Measurements from ENCODE around the gene MUC5B.
A peak's percentile ranks its signal among the peaks of the same experiment; 100 is the strongest.

Gene MUC5B

DNA sequence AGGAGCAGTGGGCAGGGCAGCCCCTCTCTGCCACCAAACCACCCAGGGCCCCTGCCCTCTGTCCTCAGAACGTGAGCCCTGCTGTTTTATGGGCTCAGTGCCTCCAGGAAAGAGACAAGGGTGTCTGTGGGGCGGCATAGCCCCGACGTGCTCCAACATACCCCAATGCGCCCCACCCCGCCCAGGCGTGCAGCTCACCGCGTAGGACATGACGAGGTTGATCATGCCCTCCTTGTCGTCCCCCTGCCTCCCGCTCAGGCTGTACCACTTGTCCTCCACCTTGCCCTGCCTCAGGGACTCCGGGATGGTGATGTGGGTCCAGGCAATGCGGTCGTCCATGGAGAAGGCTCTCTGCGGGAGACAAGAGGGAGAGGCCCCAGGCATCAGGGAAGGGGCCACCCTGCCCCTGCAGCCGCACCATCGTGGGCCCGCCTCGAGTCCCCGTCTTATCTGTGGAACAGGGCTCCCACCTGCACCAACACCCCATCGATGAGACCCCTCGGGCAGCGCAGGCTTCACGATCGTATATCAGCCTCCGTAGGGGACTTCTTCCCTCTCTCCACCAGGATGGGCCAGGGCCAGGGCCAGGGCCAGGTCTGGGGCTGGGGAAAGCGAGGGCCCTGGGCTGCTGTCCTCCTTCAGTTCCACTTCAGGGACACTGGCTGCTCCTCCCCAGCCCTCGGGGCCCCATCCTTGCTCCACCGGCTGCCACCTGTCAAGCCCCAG lies 65.7 kb downstream of the MUC5B start:
- no peak for DNase-seq

DNA sequence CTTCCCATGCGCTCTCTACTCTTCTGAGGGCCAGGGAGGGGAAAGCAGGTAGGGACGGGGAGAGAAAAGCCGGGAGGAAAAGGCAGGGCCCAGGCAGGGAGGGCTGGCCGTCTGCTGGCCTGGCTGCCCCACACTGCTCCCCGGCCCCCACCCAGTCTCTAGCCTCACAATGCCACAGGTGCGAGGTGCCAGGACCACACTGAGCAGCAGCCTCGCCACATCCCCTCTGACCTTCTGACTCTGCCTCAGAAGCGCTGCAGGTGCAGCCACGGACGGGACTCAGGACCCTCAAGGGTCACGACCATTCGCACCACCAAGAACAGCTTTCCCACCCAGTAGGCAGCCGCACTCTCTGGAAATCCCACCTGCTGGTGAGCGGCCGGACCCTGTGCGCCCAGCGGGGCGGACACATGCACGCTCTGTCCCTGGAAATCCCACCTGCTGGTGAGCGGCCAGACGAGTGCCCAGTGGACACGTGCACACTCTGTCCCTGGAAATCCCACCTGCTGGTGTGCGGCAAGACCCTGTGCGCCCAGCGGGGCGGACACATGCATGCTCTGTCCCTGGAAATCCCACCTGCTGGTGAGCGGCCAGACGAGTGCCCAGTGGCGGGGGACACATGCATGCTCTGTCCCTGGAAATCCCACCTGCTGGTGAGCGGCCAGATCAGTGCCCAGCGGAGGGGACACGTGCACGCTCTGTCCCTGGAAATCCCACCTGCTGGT lies 66.5 kb downstream of the MUC5B start:
- no peak for DNase-seq

DNA sequence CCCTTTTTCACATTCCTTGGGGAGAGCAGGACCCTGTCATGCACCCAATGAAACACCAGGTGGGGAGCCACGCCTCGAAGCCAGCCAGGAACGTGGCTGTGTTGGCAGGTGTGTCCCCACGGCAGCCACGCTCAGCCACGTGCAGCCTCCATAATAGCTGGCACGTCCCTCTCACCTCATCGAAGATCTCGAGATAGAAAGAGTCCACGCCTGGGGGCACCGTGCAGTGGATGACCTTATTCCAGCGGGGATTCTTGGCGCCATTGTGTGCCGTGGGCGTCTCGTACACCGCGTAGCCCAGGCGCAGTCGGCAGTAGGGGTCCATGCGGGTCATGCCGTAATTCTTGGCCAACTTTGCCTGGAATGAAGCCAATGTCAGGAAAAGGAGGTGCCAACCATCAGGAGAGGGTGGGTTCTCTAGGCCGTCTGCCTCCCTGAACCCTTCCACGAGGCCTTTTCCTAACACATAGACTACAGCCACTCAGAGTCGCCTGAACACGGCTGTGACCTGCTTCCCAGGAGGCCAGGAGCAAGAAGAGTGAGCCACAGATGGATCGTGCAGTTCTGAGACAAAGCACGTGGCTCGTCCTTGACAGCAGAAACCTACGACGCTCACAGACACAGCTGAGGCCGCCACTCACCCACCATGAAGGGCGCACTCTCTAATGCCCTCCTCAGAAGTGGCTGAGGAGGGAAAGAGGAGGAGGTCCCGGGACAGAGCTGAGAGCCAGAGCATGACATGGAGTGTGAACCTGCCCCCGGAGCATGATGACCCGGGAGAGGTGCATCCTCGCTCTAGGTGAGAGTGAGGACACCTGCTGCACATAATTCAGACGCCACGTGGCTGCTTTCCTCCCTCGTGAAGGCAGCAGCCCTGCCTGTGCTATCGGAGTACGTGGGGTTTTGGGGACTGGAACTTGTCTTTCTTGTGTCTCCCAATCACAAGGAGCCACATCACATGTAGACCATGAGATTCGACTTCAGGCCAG lies 67.5 kb downstream of the MUC5B start:
- DNase-seq = no peak

DNA sequence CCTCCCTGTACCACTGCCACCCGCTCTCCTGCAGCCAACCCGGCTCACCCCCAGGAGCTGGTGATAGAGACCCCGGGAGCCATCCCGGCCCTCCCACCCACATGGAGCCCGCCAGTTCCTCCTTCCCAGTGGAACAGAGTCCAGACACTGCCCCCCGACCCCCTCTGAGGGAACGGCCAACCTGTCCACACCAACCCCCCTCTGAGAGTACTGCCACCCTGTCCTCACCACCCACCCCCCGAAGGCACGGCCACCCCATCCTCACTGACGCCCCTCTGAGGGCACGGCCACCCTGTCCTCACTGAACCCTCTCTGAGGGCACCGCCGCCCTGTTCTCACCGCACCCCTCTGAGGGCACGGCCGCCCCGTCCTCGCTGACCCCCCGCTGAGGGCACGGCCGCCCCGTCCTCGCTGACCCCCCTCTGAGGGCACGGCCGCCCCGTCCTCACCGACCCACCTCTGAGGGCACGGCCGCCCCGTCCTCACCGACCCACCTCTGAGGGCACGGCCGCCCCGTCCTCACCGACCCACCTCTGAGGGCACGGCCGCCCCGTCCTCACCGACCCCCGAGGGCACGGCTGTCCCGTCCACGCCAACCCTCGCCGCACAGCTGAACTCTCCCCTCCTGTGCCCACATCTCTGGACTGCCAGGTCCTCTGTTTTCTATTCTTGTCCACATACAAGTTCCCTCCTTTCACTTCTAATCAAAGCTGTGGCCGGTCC lies 68.6 kb downstream of the MUC5B start:
- no peak for DNase-seq

DNA sequence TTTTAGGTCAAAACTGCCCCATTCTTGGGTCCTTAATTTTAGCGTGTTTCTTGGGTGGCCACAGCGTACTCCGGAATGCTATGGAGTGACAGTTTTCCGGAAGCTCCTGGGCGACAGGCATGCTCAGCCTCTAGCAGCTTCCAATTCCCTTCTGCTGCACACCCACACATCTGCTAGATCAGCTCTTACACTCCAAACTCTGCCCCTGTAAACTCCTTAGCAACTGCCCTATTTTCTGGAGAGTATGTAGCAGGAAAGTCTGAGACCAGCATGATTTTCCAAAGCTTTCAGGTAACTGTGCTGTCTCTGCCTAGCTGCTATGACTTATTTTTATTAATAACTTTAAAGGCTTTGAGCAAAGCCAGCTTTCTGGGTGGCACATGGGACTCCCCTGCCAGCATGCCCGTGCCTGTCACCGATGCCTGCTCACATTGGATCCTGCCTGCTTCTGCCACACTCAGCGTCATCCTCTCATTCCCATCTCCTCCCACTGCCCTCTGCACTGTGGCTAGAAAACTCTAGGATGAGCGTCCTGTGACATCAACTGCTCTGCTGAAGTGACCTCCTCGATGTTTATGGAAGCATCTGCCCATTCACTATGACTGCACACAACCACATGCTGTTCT lies 69.3 kb downstream of the MUC5B start:
- no peak for DNase-seq

DNA sequence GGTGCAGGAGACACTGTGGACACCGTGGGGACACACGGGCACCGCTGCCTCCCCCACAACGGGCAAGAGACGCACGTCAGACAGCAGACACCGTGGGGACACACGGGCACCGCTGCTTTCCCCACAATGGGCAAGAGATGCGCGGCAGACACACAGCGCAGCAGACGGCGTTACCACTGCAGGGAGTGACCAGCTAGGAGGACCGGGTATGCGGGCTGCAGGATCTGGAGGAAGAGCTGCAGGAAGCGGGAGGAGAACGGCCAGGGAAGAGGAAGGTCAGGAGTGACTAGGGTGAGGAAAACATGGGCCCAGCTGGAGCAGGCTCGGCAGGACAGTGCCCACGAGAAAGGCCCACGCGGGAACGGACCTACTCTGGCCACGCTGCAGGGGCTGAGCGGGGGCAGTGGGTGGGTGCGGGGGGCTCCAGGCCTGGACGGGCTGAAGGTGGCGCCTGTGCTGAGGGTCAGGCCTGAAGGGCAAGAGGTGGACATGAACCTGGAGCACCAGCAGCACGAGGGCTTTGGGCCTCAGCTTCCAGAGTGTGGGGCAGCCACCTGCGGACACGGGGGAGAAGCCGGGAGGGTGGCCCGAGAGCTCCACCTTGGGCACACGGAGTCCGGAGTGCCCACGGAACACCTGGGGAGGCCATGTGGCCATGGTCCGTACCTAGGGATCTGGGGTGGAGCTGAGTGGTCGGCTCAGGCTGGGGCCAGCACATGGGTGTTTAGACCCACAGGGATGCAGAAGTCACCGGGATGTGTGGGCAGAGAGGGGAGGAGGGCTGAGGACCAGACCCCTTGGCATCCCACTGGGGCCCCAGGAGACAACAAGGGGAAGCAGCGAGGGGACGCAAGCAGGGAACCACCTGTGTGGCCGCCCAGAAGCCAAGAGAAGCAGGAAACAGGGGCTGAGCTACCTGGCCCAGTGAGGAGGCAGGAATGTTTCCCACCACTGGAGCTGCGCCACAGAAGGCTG lies 70.1 kb downstream of the MUC5B start:
- no peak for DNase-seq

DNA sequence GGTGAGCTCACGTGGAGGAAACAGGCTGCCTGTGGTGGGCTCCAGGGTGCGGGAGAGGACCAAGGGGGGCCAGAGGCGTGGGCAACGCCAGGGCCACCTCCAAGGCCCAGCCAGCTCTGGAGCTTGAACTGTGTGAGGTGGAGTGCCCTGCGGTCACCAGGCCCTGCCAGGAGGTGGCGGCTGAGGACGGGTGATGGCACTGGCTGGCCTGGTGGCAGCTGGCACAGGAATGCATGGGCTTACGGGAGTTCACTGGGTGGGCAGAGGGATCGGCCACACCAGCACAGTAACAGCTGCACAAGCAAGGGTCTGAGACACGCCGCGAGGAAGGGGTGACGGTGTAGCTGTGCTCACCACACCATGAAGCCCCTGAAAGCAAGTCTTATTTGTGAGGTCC lies 70.8 kb downstream of the MUC5B start:
- DNase-seq = no peak

DNA sequence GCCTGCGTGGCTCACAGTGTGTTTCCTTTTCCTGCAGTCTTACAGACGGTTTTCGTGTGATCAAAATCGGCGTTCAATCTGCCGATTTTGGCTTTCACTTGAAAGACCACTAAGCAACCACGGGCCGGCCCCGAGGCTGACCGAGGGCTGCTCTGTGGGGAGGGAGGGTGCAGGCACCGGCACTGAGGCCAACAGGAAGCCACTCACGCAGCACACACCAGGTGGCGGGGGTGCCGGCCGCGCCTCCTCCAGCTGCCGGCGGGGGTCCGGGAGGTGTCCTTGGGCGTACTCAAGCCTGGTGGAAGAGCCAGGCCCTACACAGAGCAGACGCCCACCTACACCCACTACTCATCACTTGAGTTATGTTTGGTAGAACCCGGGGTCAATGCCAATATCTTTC lies 72.2 kb downstream of the MUC5B start:
- no peak for DNase-seq

DNA sequence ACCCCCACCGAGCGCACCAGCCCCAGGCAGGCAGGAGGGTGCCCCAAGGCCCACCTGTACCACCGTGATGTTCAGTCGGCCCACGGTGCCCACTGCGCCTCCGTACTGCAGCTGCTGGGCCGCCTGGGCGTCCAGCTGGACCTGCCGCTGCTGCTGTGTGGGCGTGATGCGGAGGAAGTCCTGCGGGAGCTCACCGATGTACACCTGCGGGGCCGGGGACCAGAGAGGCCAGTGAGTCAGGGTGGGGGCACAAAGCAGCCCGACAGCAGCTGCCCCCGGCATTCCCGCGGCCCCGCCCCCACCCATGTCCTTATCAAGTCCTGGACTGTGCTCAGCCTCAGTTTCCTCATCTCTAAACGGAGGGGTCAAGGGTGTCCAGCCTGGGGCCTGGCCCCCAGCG lies 72.7 kb downstream of the MUC5B start:
- no peak for DNase-seq

DNA sequence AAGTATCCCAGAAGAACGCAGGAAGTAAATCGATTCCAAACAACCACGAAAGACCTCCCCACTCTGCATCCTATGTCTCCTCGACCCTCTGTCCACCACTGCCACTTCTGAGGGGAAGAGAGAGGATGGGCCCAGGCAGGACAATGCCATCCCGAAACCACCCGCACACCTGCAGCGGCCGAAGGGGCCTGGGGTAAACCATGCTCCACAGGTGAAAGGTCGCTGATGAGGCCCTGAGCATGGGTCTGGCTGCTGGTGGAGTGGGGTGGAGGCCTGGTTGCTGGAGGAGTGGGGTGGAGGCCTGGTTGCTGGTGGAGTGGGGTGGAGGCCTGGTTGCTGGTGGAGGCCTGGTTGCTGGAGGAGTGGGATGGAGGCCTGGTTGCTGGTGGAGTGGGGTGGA lies 73.4 kb downstream of the MUC5B start:
- DNase-seq = no peak

DNA sequence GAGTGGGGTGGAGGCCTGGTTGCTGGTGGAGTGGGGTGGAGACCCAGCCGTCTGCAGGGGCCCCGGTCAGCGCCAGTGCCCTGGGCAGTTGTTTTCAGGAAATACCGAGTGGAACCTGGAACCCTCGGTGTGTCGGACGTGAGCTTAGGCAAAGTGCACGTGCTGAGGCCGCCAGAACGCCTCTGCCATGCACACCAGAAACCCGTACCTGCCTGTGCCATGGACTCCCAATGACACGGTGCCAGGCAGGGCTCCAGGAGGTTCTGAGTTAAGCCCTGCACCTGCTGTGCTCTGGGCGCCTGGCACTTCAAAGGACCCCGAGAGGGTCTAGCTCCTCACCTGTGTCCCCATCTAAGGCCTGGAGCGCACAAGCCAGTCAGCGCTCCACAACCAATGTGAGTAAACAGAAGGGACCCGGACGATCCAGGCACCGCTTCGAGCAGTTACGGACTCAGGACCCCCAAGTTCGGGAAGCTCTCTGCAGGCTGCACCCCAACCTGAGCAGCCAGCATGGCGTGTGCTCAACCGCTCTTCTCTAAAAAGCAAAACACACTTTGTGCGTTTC lies 74.2 kb downstream of the MUC5B start:
- no peak for DNase-seq

DNA sequence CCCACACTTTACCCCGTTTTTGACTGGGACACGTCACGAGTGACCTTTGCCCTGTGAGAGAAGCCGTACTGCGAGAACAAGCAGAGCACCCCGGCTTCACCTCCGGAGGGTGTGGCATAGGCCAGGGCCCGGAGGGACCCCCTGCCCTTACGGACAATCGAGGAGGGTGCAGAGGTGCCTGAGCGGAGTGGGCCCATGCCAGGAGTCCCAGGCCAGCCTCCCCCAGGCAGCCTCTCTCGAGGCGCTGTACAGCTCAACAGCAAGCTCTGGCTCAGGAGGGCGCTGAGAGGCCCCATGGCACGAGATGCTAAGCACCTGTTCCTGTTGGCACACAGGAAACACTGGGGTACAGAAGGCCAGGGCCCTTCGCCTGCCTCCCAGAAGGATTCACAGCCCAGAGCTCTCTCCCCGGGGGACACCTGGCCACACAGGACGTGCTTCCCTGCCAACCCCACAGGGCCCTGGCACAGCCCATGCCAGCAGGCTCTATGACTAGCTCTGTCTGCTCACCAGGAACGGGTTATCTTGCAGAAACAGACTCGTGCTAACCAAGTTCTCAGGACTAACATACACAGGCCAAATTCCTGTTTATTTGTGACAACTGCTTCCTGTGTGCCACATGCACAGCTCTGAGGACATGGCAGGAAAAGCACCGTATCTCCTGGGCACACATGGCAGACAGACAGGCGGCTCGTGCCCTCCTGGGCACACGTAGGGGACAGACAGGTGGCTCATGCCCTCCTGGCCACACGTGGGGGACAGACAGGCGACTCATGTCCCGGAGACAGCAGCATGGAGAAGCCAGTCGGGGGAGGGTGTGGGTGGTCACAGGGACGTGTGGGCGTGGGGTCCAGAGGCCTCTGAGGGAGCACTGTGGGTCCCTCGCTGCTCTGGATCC lies 75.0 kb downstream of the MUC5B start:
- DNase-seq = no peak

DNA sequence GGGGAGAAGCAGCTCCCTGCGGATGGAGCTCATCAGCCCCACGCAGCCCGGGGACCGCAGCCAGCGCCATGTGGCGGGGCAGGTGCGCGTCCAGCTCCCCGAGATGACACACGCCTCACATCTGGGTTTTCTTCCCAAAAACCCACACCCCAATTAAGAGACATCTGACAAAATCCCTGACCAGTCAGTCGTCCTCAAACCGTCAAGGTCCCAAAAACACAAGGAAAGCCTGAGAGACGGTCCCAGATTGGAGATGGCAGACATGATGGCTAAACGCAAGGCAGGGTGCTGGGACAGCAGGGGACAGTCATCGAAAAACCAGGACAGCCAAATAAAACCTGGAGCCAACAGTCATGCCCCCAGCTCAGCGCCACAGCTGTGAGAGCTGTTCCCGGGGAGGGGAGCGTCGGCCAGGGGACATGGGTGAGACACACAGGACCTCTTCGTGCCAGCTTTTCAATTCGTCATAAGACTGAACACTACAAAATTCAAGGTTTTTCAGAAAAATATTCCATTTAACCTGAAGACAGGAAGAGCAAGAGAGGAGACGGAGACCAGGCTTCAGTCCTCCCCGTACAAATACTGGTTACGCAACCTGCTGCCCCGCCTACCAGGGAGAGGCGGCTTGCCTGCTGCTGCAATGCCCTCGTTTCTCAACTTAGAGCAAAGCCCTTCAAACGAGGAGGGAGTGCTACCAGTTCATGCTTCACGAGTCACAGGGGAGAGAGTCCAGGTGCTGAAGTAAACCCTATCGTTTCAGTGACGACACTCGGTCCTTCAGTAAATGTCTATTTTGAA lies 76.0 kb downstream of the MUC5B start:
- peak; percentile 8 to 43 for DNase-seq

DNA sequence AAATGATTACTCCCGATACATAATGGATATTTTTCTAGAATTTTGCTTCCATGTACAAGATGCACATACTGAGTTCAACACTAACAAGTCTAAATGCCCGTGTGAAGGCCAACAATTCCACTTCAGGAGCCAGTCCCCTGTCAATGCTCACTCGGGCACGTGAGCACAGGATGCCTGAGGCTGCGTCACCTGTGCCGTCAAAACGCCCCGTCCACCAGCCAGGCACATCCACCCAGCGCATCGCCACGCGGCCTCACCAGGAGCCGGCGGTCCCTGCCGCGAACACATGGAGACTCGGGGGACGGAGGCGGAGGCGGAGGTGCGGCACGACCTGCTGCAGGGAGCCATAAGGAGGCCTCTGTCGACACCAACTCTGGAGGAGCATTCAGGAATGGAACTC lies 76.8 kb downstream of the MUC5B start:
- DNase-seq = no peak

DNA sequence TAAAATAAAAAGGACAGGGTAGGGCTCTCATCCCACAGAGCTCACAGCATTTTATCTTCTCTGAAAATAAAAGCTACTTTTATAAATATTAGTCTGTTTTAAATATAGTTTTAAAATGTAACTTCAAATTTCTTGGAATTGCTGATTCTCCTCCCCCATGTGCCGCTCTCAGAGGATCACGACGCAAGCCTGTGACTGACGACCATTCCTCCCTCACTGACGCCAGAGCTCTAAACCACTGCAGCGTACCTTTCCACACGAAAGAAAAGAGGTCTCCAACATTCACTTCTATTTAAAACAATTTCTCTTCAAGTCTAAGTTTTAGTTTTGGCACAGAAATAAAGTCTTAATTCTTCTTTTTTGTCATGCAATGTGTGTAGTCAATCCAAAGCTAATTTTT lies 77.3 kb downstream of the MUC5B start:
- DNase-seq = no peak

DNA sequence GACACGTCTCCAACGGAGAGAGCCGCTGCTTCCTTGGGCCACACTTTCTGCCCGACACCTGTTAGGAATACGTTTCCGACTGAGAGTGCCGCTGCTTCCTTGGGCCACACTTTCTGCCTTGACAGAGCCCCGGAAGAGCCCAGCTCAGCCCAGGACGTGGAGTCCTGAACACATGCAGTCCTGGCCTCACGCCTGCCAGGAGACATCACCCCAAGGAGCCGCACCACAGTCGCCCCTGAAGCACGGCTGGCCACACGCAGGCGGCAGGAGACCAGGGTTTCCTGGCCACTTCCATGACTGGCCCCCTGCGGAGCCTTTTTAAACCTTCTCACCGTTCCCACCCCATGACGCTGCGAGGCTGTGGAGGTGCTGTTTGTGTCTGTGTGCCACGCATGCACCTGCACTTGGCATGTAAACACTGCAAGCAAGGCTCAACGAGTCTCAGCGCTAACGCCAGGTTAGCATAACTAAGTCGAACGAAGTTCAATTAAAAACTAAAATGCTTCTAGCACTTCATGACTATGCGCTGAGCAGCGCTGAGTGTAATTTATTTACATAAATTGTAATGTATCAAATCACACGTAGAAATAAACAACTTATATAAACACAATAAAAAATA lies 77.8 kb downstream of the MUC5B start:
- DNase-seq = no peak

DNA sequence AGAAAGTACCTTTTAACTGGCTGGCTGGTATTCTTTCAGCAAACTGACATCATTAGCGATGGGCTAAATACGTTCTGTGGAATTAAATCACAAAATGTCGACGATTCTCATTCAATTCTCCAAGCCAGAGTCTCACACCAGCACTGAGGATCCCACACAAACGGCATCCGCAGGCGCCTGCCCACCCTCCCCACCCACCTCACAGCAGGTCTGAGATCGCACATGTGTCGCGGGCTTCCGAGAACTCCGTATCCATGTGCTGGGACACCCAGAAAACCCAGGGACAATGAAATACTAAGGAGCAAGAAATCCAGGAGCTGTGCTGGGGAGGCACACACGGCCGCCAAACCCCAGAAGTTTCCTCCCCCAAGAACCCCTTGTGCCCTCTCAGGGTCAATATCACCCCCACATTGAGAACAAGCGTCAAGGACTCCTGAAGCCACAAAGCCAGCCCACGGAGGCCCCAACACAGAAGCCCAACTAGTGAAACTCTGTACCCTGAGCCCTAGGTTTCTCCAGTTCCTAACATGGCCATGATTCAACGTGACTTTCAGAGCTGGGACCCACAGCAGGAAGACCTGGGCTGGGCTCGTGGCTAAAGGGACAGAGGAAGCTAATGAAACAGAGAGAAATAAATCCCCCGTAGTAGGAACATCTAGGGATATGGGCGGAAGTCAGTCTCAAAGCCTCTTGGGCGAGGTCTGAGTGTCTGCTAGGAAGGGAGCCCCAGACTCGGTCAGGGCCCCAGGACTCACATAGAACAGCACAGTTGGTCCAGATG lies 78.5 kb downstream of the MUC5B start:
- no peak for DNase-seq

All from NCI-H187 (cell line).